Endodermal cell (in vitro differentiated cells): ENCODE measurements around the gene RHPN2. TPM values are rescaled to one million over a fixed set of nuclear protein-coding genes. Genes with fewer than 3 reads are reported as not detected.

Experiments
- DNase-seq: peaks from one replicate; pipeline ENCODE4 v3.0.0-alpha.2; 2017
- H3K27ac ChIP-seq: 2 replicates; pipeline ENCODE4 v1.5.1; 2013; ENCODE audit warnings: mild to moderate bottlenecking, low read depth, low read length, moderate library complexity
- H3K27me3 ChIP-seq: 2 replicates; pipeline ENCODE4 v1.6.1; 2013; ENCODE audit warnings: mild to moderate bottlenecking, low read length, moderate library complexity; ENCODE audit not compliant: insufficient read depth, control insufficient read depth, poor library complexity, severe bottlenecking
- H3K36me3 ChIP-seq: 2 replicates; pipeline ENCODE4 v1.7.0; 2013; ENCODE audit warnings: mild to moderate bottlenecking, low read length, moderate library complexity; ENCODE audit not compliant: control insufficient read depth, insufficient read depth
- H3K4me1 ChIP-seq: one replicate; pipeline ENCODE4 v1.7.0; 2013; ENCODE audit warnings: low read length; ENCODE audit not compliant: control insufficient read depth, insufficient read depth
- H3K4me3 ChIP-seq: 2 replicates; pipeline ENCODE4 v1.5.1; 2013; ENCODE audit warnings: mild to moderate bottlenecking, low read length, moderate library complexity
- H3K9ac ChIP-seq: 2 replicates; pipeline ENCODE4 v1.6.1; 2013; ENCODE audit warnings: mild to moderate bottlenecking, low read length, moderate library complexity; ENCODE audit not compliant: poor library complexity, severe bottlenecking; ENCODE audit errors: extremely low read depth
- H3K9me3 ChIP-seq: 2 replicates; pipeline ENCODE4 v1.6.1; 2013; ENCODE audit warnings: mild to moderate bottlenecking, low read length, moderate library complexity; ENCODE audit not compliant: control insufficient read depth
- H3K27ac Mint-ChIP-seq: 2 replicates; pipeline ENCODE4 v1.8.0; 2020; ENCODE audit warnings: mixed read lengths
- H3K27me3 Mint-ChIP-seq: 2 replicates; pipeline ENCODE4 v1.8.0; 2021; ENCODE audit warnings: mild to moderate bottlenecking, mixed read lengths; ENCODE audit not compliant: insufficient read depth
- H3K36me3 Mint-ChIP-seq: 2 replicates; pipeline ENCODE4 v1.8.0; 2020; ENCODE audit warnings: low read depth, mixed read lengths
- H3K4me1 Mint-ChIP-seq: 2 replicates; pipeline ENCODE4 v1.8.0; 2020; ENCODE audit warnings: mixed read lengths
- H3K4me3 Mint-ChIP-seq: 2 replicates; pipeline ENCODE4 v1.8.0; 2020; ENCODE audit warnings: mild to moderate bottlenecking, moderate library complexity, mixed read lengths
- H3K9me3 Mint-ChIP-seq: 2 replicates; pipeline ENCODE4 v1.8.0; 2020; ENCODE audit warnings: mild to moderate bottlenecking, mixed read lengths
- CTCF ChIP-seq: fragments of 200-600 bp; sonication (generic); conservative IDR thresholded peaks from 2 replicates; pipeline ENCODE4 v1.5.0; 2021; ENCODE audit warnings: antibody characterized with exemption, mild to moderate bottlenecking
- WGBS, 2 experiments: methylation state at CpG; one replicate each; pipeline versions ENCODE4 v1.1.5 to v1.1.7; 2013; ENCODE audit warnings: missing lambda C conversion rate in 2 of 2, mixed read lengths in 1 of 2; ENCODE audit not compliant: insufficient coverage in 1 of 2, insufficient read length in 1 of 2; 5-methylcytosine and 5-hydroxymethylcytosine counted together
- total RNA-seq, 2 donors: library from RNA; stranded (reverse); fragmentation: NEBNext Ultra II Directional in 1 of 2; extraction: Animal tissue kit (Norgen Biotek cat#: 25700) in 1 of 2; gene quantifications; 2 replicates in 1 of 2; 3 replicates in 1 of 2; pipeline ENCODE4 v1.2.1, GENCODE V29; 2021

Gene RHPN2
- total RNA-seq, 2 donors from 2014 or later: 52.0 to 53.2 TPM

GRCh38 chr19:33080761-33081681 lies 16.3 kb upstream of the RHPN2 start, which contains the start of gene GPATCH1:
Gene GPATCH1, plus strand, starts transcription at chr19:33081181. Its CDS starts 13 bp downstream, at chr19:33081194.
- WGBS, 2 experiments: 1 to 3% methylated on average over 40 to 62 of the region's 62 CpGs
- Mint-ChIP-seq H3K27me3 (no peaks in the 10 kb centered on the region), H3K4me1 (peaks cover 20% of the 10 kb centered on the region), H3K9me3 (no peaks in the 10 kb centered on the region), H3K4me3 (peak within 1 kb of the TSS; percentile 97), H3K36me3 (no peaks in the 10 kb centered on the region), H3K27ac (peak within 1 kb of the TSS; percentile 95)
- TF ChIP-seq CTCF: peak; percentile 18
- Histone ChIP-seq H3K4me1 (peaks cover 4% of the 10 kb centered on the region), H3K4me3 (peak within 1 kb of the TSS; percentile 99), H3K36me3 (no peaks in the 10 kb centered on the region), H3K27ac (no peak within 1 kb of the TSS), H3K27me3 (no peaks in the 10 kb centered on the region), H3K9ac (peak within 1 kb of the TSS; percentile 77), H3K9me3 (no peaks in the 10 kb centered on the region)
- peak; percentile 98 for DNase-seq

DNA sequence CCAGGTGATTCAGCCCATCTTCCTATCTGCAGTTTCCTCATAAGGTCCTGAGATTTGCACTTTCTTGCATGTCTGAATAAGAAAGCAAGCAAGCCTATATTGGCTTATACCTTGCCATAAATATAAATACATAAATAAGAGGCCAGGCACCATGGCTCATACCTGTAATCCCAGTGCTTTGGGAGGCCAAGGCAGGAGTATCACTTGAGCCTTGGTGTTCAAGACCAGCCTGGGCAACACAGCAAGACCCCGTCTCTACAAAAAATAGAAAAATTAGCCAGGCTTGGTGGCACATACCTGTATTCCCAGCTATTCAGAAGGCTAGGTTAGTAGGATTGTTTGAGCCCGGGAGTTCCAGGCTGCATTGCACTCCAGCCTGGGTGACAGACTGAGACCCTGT lies 10.8 kb upstream of the RHPN2 start:
- Mint-ChIP-seq H3K27me3 (no peaks in the 10 kb centered on the region), H3K4me3 (no peak overlapping the region), H3K27ac (no peak overlapping the region), H3K4me1 (no peaks in the 10 kb centered on the region), H3K9me3 (no peaks in the 10 kb centered on the region), H3K36me3 (no peaks in the 10 kb centered on the region)
- H3K27ac ChIP-seq: no peak overlapping the region
- H3K4me1 ChIP-seq: no peaks in the 10 kb centered on the region
- H3K27me3 ChIP-seq: no peaks in the 10 kb centered on the region
- H3K9ac ChIP-seq: no peak overlapping the region
- no peaks in the 10 kb centered on the region for H3K9me3 ChIP-seq
- DNase-seq: no peak
- TF ChIP-seq CTCF: no peak
- no peaks in the 10 kb centered on the region for H3K36me3 ChIP-seq
- H3K4me3 ChIP-seq: no peak overlapping the region
- WGBS, 2 experiments: 91% methylated on average over 2 of the region's 2 CpGs; no CpG with 5 or more reads in 1 of the 2 experiments

- H3K27ac ChIP-seq: no peak overlapping the region
- Mint-ChIP-seq H3K4me1 (peaks cover 6% of the 10 kb centered on the region), H3K27me3 (no peaks in the 10 kb centered on the region), H3K9me3 (no peaks in the 10 kb centered on the region), H3K27ac (no peak overlapping the region), H3K4me3 (no peak overlapping the region), H3K36me3 (no peaks in the 10 kb centered on the region)
- no peaks in the 10 kb centered on the region for H3K4me1 ChIP-seq
- no peaks in the 10 kb centered on the region for H3K27me3 ChIP-seq
- no peaks in the 10 kb centered on the region for H3K36me3 ChIP-seq
- TF ChIP-seq CTCF: no peak
- no peaks in the 10 kb centered on the region for H3K9me3 ChIP-seq
- 90 to 93% methylated on average over 6 to 7 of the region's 7 CpGs for WGBS, 2 experiments
- H3K9ac ChIP-seq: no peak overlapping the region
- DNase-seq: no peak
- no peak overlapping the region for H3K4me3 ChIP-seq
Measured at GRCh38 chr19:33071887-33072286, 7.2 kb upstream of the RHPN2 start.
